Vagina (tissue), 2 donors: ENCODE measurements around the gene GOLGA6L2. TPM values are rescaled to one million over a fixed set of nuclear protein-coding genes. Genes with fewer than 3 reads are reported as not detected.
"Not testable (repeated sequence)": the region's sequence is repeated elsewhere in the genome, so short reads cannot be mapped to it uniquely, and the experiment has no call there.

ENCODE experiments used
- DNase-seq, 2 donors: peaks; one replicate each; pipeline ENCODE4 v3.0.0-alpha.2; 2017; ENCODE audit errors: extremely low spot score in 2 of 2
- H3K27ac ChIP-seq: fragments of 200-600 bp; sonication (generic); one replicate; pipeline ENCODE4 v1.5.1; 2019
- H3K27me3 ChIP-seq: fragments of 200-600 bp; sonication (generic); one replicate; pipeline ENCODE4 v1.5.1; 2019
- H3K36me3 ChIP-seq, 2 donors: fragments of 200-600 bp; sonication (generic); one replicate each; pipeline ENCODE4 v1.5.1; 2017 to 2019
- H3K4me1 ChIP-seq: fragments of 200-600 bp; sonication (generic); one replicate; pipeline ENCODE4 v1.5.1; 2019
- H3K4me3 ChIP-seq, 2 donors: fragments of 200-600 bp; sonication (generic); 1 replicate in 1 of 2; 2 replicates in 1 of 2; pipeline ENCODE4 v1.5.1; 2016 to 2019
- H3K9me3 ChIP-seq: fragments of 200-600 bp; sonication (generic); one replicate; pipeline ENCODE4 v1.5.1; 2019
- CTCF ChIP-seq, 3 experiments: fragments of 450-650 bp in 2 of 3; fragments of 200-600 bp in 1 of 3; sonication (generic) in 1 of 3; IDR thresholded peaks; one replicate each; pipeline ENCODE4 v1.5.1; 2017 to 2019; ENCODE audit warnings: antibody characterized with exemption in 3 of 3, mild to moderate bottlenecking in 2 of 3, moderate library complexity in 2 of 3
- POLR2A ChIP-seq, 2 donors: fragments of 450-650 bp; IDR thresholded peaks; one replicate each; pipeline ENCODE4 v1.6.1; 2017; ENCODE audit warnings: antibody characterized with exemption in 2 of 2, mild to moderate bottlenecking in 2 of 2, moderate library complexity in 2 of 2
- POLR2AphosphoS5 ChIP-seq, 2 donors: sonication (generic); formaldehyde crosslinking; IDR thresholded peaks; one replicate each; pipeline ENCODE4 v1.9.0; 2017; ENCODE audit warnings: antibody characterized with exemption in 2 of 2, mild to moderate bottlenecking in 2 of 2, low read depth in 1 of 2; ENCODE audit not compliant: insufficient read depth in 1 of 2
- intact Hi-C: fragments of 100-400 bp; cut with DNase I; formaldehyde crosslinking; loops from one replicate; pipeline ENCODE4 v1.15.1; 2023
- total RNA-seq: library from RNA; depleted of rRNA; stranded (reverse); fragments of >200 nt; gene quantifications from one replicate; pipeline ENCODE4 v1.2.3, GENCODE V29; 2016

GOLGA6L2 gene
- total RNA-seq, 1 donor from 2014 or later, result not detected

GRCh38 chr15:23403550-23403949 lies 43.5 kb downstream of the GOLGA6L2 start:
- Histone ChIP-seq H3K4me3 (no peak overlapping the region), H3K9me3 (no peaks in the 10 kb centered on the region), H3K27me3 (no peaks in the 10 kb centered on the region), H3K27ac (no peak overlapping the region), H3K36me3 (no peaks in the 10 kb centered on the region), H3K4me1 (no peaks in the 10 kb centered on the region)
- DNase-seq, result no peak
- TF ChIP-seq POLR2A (IDR thresholded peaks at IDR 0.05), result no peak
- no peak for TF ChIP-seq POLR2AphosphoS5 (IDR thresholded peaks at IDR 0.05; ENCODE audit: insufficient read depth in 1 of 2, low read depth in 1 of 2)
- no peak for TF ChIP-seq CTCF (IDR thresholded peaks at IDR 0.05)
- intact Hi-C loops, result no loop called here

GRCh38 chr15:23402544-23402943 lies 44.5 kb downstream of the GOLGA6L2 start:
- no peaks in the 10 kb centered on the region for H3K4me1 ChIP-seq
- no peaks in the 10 kb centered on the region for H3K36me3 ChIP-seq
- H3K9me3 ChIP-seq, result no peaks in the 10 kb centered on the region
- H3K4me3 ChIP-seq, result no peak overlapping the region
- TF ChIP-seq POLR2A (IDR thresholded peaks at IDR 0.05), result no peak
- no peak for TF ChIP-seq CTCF (IDR thresholded peaks at IDR 0.05)
- TF ChIP-seq POLR2AphosphoS5 (IDR thresholded peaks at IDR 0.05; ENCODE audit: insufficient read depth in 1 of 2, low read depth in 1 of 2), result no peak
- DNase-seq, result no peak
- no peak overlapping the region for H3K27ac ChIP-seq
- intact Hi-C loops, result no loop called here
- H3K27me3 ChIP-seq, result no peaks in the 10 kb centered on the region

GRCh38 chr15:23402140-23402539 lies 44.9 kb downstream of the GOLGA6L2 start:
- intact Hi-C loops, result no loop called here
- TF ChIP-seq POLR2AphosphoS5 (IDR thresholded peaks at IDR 0.05; ENCODE audit: insufficient read depth in 1 of 2, low read depth in 1 of 2), result no peak
- TF ChIP-seq CTCF (IDR thresholded peaks at IDR 0.05), result no peak
- TF ChIP-seq POLR2A (IDR thresholded peaks at IDR 0.05), result no peak
- H3K4me1 ChIP-seq, result no peaks in the 10 kb centered on the region
- no peaks in the 10 kb centered on the region for H3K9me3 ChIP-seq
- H3K4me3 ChIP-seq, result no peak overlapping the region
- no peaks in the 10 kb centered on the region for H3K27me3 ChIP-seq
- H3K36me3 ChIP-seq, result no peaks in the 10 kb centered on the region
- DNase-seq, result no peak
- H3K27ac ChIP-seq, result no peak overlapping the region

GRCh38 chr15:23401627-23402026 lies 45.4 kb downstream of the GOLGA6L2 start:
- Histone ChIP-seq H3K9me3 (no peaks in the 10 kb centered on the region), H3K27me3 (no peaks in the 10 kb centered on the region), H3K36me3 (no peaks in the 10 kb centered on the region), H3K4me1 (no peaks in the 10 kb centered on the region), H3K27ac (no peak overlapping the region), H3K4me3 (no peak overlapping the region)
- DNase-seq, result no peak
- TF ChIP-seq POLR2A (IDR thresholded peaks at IDR 0.05) (no peak), POLR2AphosphoS5 (IDR thresholded peaks at IDR 0.05; ENCODE audit: insufficient read depth in 1 of 2, low read depth in 1 of 2) (no peak), CTCF (IDR thresholded peaks at IDR 0.05) (no peak)
- intact Hi-C loops, result no loop called here

GRCh38 chr15:23399207-23399606 lies 47.8 kb downstream of the GOLGA6L2 start:
- H3K27me3 ChIP-seq, H3K27ac ChIP-seq, H3K36me3 ChIP-seq, H3K9me3 ChIP-seq, H3K4me1 ChIP-seq, intact Hi-C loops, H3K4me3 ChIP-seq, DNase-seq: not testable (repeated sequence)

- H3K4me3 ChIP-seq, H3K36me3 ChIP-seq, H3K9me3 ChIP-seq, DNase-seq, H3K4me1 ChIP-seq, intact Hi-C loops, H3K27me3 ChIP-seq, H3K27ac ChIP-seq: not testable (repeated sequence)
These were observed 48.7 kb downstream of the GOLGA6L2 start for GRCh38 chr15:23398357-23398756.
